ENCODE data around the gene HPSE2. TPM values are rescaled to one million over a fixed set of nuclear protein-coding genes. Genes with fewer than 3 reads are reported as not detected.

The HPSE2 gene
- polyA plus RNA-seq, 2 of the 4 experiments (the other 2 are of a cell fraction), result not detected

DNA sequence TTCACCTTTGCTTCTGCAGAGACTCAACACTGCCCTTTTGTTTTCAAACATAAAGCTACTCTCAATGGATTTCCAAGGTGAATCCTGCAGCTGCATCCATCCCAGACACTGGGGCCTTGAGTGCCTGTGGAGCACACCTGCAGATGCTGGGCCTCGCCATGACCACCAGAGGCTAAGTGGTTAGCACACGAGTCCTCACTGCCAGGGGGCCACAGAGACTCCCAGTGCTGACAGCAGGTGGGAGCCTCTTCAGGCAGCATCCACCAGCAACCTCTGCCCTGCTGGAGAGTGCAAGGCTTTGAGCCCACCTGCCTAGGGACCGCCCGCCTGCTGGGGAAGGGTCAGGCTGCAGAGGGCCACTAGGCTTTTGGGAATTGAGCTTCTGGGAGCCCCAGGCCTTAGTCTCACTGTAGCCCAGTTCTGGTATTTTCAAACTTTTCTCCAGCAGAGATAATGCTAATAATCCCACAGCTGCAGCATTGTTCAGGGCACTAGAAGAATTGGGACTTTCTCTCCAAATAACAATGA, 779.5 kb downstream of the HPSE2 start (continued):
- no peak for TF ChIP-seq HOXB13 (CRISPR knock-in tag; IDR thresholded peaks at IDR 0.05; ENCODE audit: low read depth)
- no peak for TF ChIP-seq BHLHE40 (IDR thresholded peaks at IDR 0.05; ENCODE audit: low read depth, low read length)
- TF ChIP-seq MAX (IDR thresholded peaks at IDR 0.05), result no peak
- TF ChIP-seq CHD4 (IDR thresholded peaks at IDR 0.05; ENCODE audit: borderline replicate concordance), result no peak
- TF ChIP-seq, protein P1, sequence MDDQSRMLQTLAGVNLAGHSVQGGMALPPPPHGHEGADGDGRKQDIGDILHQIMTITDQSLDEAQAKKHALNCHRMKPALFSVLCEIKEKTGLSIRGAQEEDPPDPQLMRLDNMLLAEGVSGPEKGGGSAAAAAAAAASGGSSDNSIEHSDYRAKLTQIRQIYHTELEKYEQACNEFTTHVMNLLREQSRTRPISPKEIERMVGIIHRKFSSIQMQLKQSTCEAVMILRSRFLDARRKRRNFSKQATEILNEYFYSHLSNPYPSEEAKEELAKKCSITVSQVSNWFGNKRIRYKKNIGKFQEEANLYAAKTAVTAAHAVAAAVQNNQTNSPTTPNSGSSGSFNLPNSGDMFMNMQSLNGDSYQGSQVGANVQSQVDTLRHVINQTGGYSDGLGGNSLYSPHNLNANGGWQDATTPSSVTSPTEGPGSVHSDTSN (IDR thresholded peaks at IDR 0.05), result no peak
- TF ChIP-seq CBX8 (IDR thresholded peaks at IDR 0.05), result no peak
- no peak for TF ChIP-seq TFCP2L1 (CRISPR knock-in tag; IDR thresholded peaks at IDR 0.05)

DNA sequence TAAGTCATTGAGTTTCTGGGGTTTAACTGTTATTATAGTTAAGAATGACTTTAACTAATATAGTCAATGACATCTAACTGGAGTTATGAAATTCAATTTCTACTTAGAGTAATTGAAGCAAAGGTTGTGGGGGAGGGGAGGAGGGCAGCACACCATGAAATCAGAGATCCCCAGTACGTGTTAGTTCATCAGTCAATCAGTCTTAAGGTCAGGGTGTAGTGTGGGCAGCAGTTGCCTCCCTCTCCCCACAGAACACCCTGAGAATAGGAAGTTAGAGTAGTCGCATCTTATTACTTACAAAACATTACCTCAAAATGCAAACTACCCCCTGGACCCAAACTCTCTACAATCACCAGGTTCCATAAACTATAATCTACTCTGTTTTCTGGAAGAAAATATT, 781.9 kb downstream of the HPSE2 start:
- H3K27ac ChIP-seq, result no peak overlapping the region
- DNase-seq (ENCODE audit: low read depth in 1 of 2, low spot score in 1 of 2), result no peak
- TF ChIP-seq MAFK (IDR thresholded peaks at IDR 0.05; ENCODE audit: partially characterized antibody), result no peak
- TF ChIP-seq TFCP2L1 (CRISPR knock-in tag; IDR thresholded peaks at IDR 0.05), result no peak
- no peak for TF ChIP-seq HOXB5 (CRISPR knock-in tag; IDR thresholded peaks at IDR 0.05)
- TF ChIP-seq ZFP36 (IDR thresholded peaks at IDR 0.05; ENCODE audit: borderline replicate concordance, partially characterized antibody), result no peak
- TF ChIP-seq, protein P2, sequence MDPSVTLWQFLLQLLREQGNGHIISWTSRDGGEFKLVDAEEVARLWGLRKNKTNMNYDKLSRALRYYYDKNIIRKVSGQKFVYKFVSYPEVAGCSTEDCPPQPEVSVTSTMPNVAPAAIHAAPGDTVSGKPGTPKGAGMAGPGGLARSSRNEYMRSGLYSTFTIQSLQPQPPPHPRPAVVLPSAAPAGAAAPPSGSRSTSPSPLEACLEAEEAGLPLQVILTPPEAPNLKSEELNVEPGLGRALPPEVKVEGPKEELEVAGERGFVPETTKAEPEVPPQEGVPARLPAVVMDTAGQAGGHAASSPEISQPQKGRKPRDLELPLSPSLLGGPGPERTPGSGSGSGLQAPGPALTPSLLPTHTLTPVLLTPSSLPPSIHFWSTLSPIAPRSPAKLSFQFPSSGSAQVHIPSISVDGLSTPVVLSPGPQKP (IDR thresholded peaks at IDR 0.05; ENCODE audit: low read depth, low read length), result no peak
- TF ChIP-seq JUN (IDR thresholded peaks at IDR 0.05), result no peak
- no peak for TF ChIP-seq HOXB13 (CRISPR knock-in tag; IDR thresholded peaks at IDR 0.05; ENCODE audit: low read depth)
- no peak for TF ChIP-seq HMGXB4 (CRISPR knock-in tag; IDR thresholded peaks at IDR 0.05; ENCODE audit: borderline replicate concordance)
- TF ChIP-seq FOSL2 (IDR thresholded peaks at IDR 0.05), result no peak
- no peak for TF ChIP-seq FOSL2 (CRISPR knock-in tag; IDR thresholded peaks at IDR 0.05)
- no peak for TF ChIP-seq RARB (CRISPR knock-in tag; IDR thresholded peaks at IDR 0.05)
- TF ChIP-seq ESRRA (IDR thresholded peaks at IDR 0.05; ENCODE audit: borderline replicate concordance, low read length), result no peak
- TF ChIP-seq RFX5 (IDR thresholded peaks at IDR 0.05), result no peak
- no peak for TF ChIP-seq E2F6 (IDR thresholded peaks at IDR 0.05; ENCODE audit: borderline replicate concordance, low read depth)
- TF ChIP-seq HOXA7 (CRISPR knock-in tag; IDR thresholded peaks at IDR 0.05), result no peak
- no peak for TF ChIP-seq MAX (IDR thresholded peaks at IDR 0.05)
- TF ChIP-seq RAD21 (conservative IDR thresholded peaks at IDR 0.05 in 1 of 2, IDR thresholded peaks at IDR 0.05 in 1 of 2), result no peak
- no peak for TF ChIP-seq ATOH8 (CRISPR knock-in tag; IDR thresholded peaks at IDR 0.05; ENCODE audit: low read depth)
- no peak for TF ChIP-seq CEBPB (IDR thresholded peaks at IDR 0.05)
- no peak for TF ChIP-seq ZNF302 (CRISPR knock-in tag; IDR thresholded peaks at IDR 0.05)
- no peak for TF ChIP-seq BCL3 (IDR thresholded peaks at IDR 0.05)
- H3K4me1 ChIP-seq, result no peaks in the 10 kb centered on the region
- H3K4me3 ChIP-seq, result no peak overlapping the region
- CTCF ChIA-PET, result no interaction called here
- peaks cover 9% of the 10 kb centered on the region; the same call in 2 of the 3 replicates for H3K9me3 ChIP-seq
- POLR2A ChIA-PET, result no interaction called here
- 53% methylated on average over 2 of the region's 2 CpGs for WGBS (ENCODE audit: missing lambda C conversion rate)
- no peak for ATAC-seq
- FAIRE-seq, result no peak
- no peak overlapping the region for H3K4me2 ChIP-seq

Data from A549 (cell line).